ENCODE results near the gene TEX35. TPM values are rescaled to one million over a fixed set of nuclear protein-coding genes. Genes with fewer than 3 reads are reported as not detected.

TEX35 gene
- total RNA-seq, 4 donors from 2014 or later = 0.60 to 1.0 (median 1.0) TPM; not detected in 1

GRCh38 chr1:178484698-178485225, 28.1 kb upstream of the TEX35 start:
- 63% methylated on average over 3 of the region's 3 CpGs for WGBS
- Histone ChIP-seq H3K9me3 (no peaks in the 10 kb centered on the region), H3K27ac (no peak overlapping the region)

GRCh38 chr1:178485541-178485981, 27.3 kb upstream of the TEX35 start:
- Histone ChIP-seq H3K9me3 (no peaks in the 10 kb centered on the region), H3K36me3 (no peaks in the 10 kb centered on the region), H3K27me3 (peaks cover 3% of the 10 kb centered on the region), H3K27ac (no peak overlapping the region), H3K4me1 (peaks cover 9% of the 10 kb centered on the region), H3K4me3 (no peak overlapping the region)
- TF ChIP-seq POLR2A (IDR thresholded peaks at IDR 0.05) = no peak
- TF ChIP-seq CTCF (IDR thresholded peaks at IDR 0.05) = no peak
- no peak for TF ChIP-seq POLR2AphosphoS5 (IDR thresholded peaks at IDR 0.05)
- no peak for TF ChIP-seq EP300 (IDR thresholded peaks at IDR 0.05)
- 62% methylated on average over 3 of the region's 3 CpGs for WGBS
- no peak for DNase-seq (ENCODE audit: low spot score in 2 of 2)

More at GRCh38 chr1:178484698-178485225, 28.1 kb upstream of the TEX35 start:
- no peaks in the 10 kb centered on the region for H3K36me3 ChIP-seq
- no peak for TF ChIP-seq EP300 (IDR thresholded peaks at IDR 0.05)
- TF ChIP-seq POLR2AphosphoS5 (IDR thresholded peaks at IDR 0.05) = no peak
- peaks cover 9% of the 10 kb centered on the region for H3K4me1 ChIP-seq
- no peak overlapping the region for H3K4me3 ChIP-seq
- peaks cover 3% of the 10 kb centered on the region for H3K27me3 ChIP-seq
- DNase-seq (ENCODE audit: low spot score in 2 of 2) = no peak

GRCh38 chr1:178486100-178487069, 26.5 kb upstream of the TEX35 start:
- Histone ChIP-seq H3K4me3 (peak overlapping the region; percentile 30), H3K4me1 (peaks cover 9% of the 10 kb centered on the region), H3K36me3 (no peaks in the 10 kb centered on the region), H3K9me3 (no peaks in the 10 kb centered on the region), H3K27me3 (peaks cover 3% of the 10 kb centered on the region), H3K27ac (no peak overlapping the region)
- WGBS = 57% methylated on average over 28 of the region's 54 CpGs
- no peak for DNase-seq (ENCODE audit: low spot score in 2 of 2)
- TF ChIP-seq POLR2A (IDR thresholded peaks at IDR 0.05) (no peak), CTCF (IDR thresholded peaks at IDR 0.05) (no peak), EP300 (IDR thresholded peaks at IDR 0.05) (no peak), POLR2AphosphoS5 (IDR thresholded peaks at IDR 0.05) (no peak)

GRCh38 chr1:178487070-178487615, 25.8 kb upstream of the TEX35 start:
- TF ChIP-seq CTCF (IDR thresholded peaks at IDR 0.05) = no peak
- TF ChIP-seq EP300 (IDR thresholded peaks at IDR 0.05) = no peak
- TF ChIP-seq POLR2AphosphoS5 (IDR thresholded peaks at IDR 0.05) = no peak
- TF ChIP-seq POLR2A (IDR thresholded peaks at IDR 0.05) = no peak
- Histone ChIP-seq H3K27ac (no peak overlapping the region), H3K27me3 (peaks cover 3% of the 10 kb centered on the region), H3K4me3 (peak overlapping the region; percentile 30), H3K9me3 (no peaks in the 10 kb centered on the region), H3K36me3 (no peaks in the 10 kb centered on the region), H3K4me1 (peaks cover 9% of the 10 kb centered on the region)
- 72% methylated on average over 6 of the region's 20 CpGs for WGBS
- no peak for DNase-seq (ENCODE audit: low spot score in 2 of 2)

GRCh38 chr1:178488393-178488792, 24.5 kb upstream of the TEX35 start:
- Histone ChIP-seq H3K36me3 (no peaks in the 10 kb centered on the region), H3K9me3 (no peaks in the 10 kb centered on the region), H3K4me3 (no peak overlapping the region), H3K27me3 (peaks cover 3% of the 10 kb centered on the region), H3K27ac (no peak overlapping the region), H3K4me1 (peaks cover 9% of the 10 kb centered on the region)
- WGBS = 95% methylated on average over 4 of the region's 4 CpGs
- no peak for DNase-seq (ENCODE audit: low spot score in 2 of 2)
- TF ChIP-seq POLR2AphosphoS5 (IDR thresholded peaks at IDR 0.05) (no peak), POLR2A (IDR thresholded peaks at IDR 0.05) (no peak), EP300 (IDR thresholded peaks at IDR 0.05) (no peak), CTCF (IDR thresholded peaks at IDR 0.05) (no peak)

Measured in suprapubic skin (tissue), 4 donors.